Ramos (cell line): ENCODE measurements around the gene RNF213.

Experiments used
- in situ Hi-C: fragments of 300-500 bp; cut with MboI; formaldehyde crosslinking; loops from one replicate; pipeline ENCODE4 v1.14.3; 2022; ENCODE audit warnings: low sequenced_read_pairs; ENCODE audit not compliant: unreplicated experiment

RNF213 gene

GRCh38 chr17:80260791-80261158 lies at the start of gene RNF213:
RNF213 (plus strand) TSS chr17:80260852; CDS start chr17:80263682, 2,830 bp downstream.
- in situ Hi-C loops = no loop called here

- in situ Hi-C loops = no loop called here
These were observed 48.5 kb upstream of the RNF213 start for GRCh38 chr17:80212109-80212508.

GRCh38 chr17:80212511-80212910 lies 48.1 kb upstream of the RNF213 start:
- in situ Hi-C loops = no loop called here

GRCh38 chr17:80212962-80213642 lies 47.5 kb upstream of the RNF213 start:
- in situ Hi-C loops = no loop called here

- in situ Hi-C loops = no loop called here
These were observed 47.0 kb upstream of the RNF213 start for GRCh38 chr17:80213643-80213975.

GRCh38 chr17:80214012-80214877 lies 46.4 kb upstream of the RNF213 start:
- in situ Hi-C loops = no loop called here

- in situ Hi-C loops = no loop called here
These were observed 45.8 kb upstream of the RNF213 start for GRCh38 chr17:80214878-80215210.

- in situ Hi-C loops = no loop called here
These were observed 43.9 kb upstream of the RNF213 start for GRCh38 chr17:80216473-80217456.

GRCh38 chr17:80217703-80218362 lies 42.8 kb upstream of the RNF213 start:
- in situ Hi-C loops = no loop called here

- in situ Hi-C loops = no loop called here
These were observed 42.3 kb upstream of the RNF213 start for GRCh38 chr17:80218391-80218790.

- in situ Hi-C loops = no loop called here
These were observed 41.5 kb upstream of the RNF213 start for GRCh38 chr17:80219013-80219762.

GRCh38 chr17:80219763-80220053 lies 40.9 kb upstream of the RNF213 start:
- in situ Hi-C loops = no loop called here

GRCh38 chr17:80220054-80220735 lies 40.5 kb upstream of the RNF213 start, which contains the start of the genes SGSH and SLC26A11:
SGSH (minus strand) TSS chr17:80220333; CDS start chr17:80220313, 20 bp downstream.
SLC26A11 (plus strand) TSS chr17:80220427; CDS start chr17:80221561, 1,134 bp downstream.
- in situ Hi-C loops = no loop called here

- in situ Hi-C loops = no loop called here
These were observed 39.9 kb upstream of the RNF213 start for GRCh38 chr17:80220736-80221215.

GRCh38 chr17:80221351-80222105 lies 39.1 kb upstream of the RNF213 start:
- in situ Hi-C loops = no loop called here

GRCh38 chr17:80222376-80223141 lies 38.1 kb upstream of the RNF213 start:
- in situ Hi-C loops = no loop called here

GRCh38 chr17:80223142-80223815 lies 37.4 kb upstream of the RNF213 start:
- in situ Hi-C loops = no loop called here
